ENCODE measurements around the gene ISCU. TPM values are rescaled to one million over a fixed set of nuclear protein-coding genes. Genes with fewer than 3 reads are reported as not detected.

Gene ISCU
- total RNA-seq = 109 and 172 TPM in 2 replicates

DNA sequence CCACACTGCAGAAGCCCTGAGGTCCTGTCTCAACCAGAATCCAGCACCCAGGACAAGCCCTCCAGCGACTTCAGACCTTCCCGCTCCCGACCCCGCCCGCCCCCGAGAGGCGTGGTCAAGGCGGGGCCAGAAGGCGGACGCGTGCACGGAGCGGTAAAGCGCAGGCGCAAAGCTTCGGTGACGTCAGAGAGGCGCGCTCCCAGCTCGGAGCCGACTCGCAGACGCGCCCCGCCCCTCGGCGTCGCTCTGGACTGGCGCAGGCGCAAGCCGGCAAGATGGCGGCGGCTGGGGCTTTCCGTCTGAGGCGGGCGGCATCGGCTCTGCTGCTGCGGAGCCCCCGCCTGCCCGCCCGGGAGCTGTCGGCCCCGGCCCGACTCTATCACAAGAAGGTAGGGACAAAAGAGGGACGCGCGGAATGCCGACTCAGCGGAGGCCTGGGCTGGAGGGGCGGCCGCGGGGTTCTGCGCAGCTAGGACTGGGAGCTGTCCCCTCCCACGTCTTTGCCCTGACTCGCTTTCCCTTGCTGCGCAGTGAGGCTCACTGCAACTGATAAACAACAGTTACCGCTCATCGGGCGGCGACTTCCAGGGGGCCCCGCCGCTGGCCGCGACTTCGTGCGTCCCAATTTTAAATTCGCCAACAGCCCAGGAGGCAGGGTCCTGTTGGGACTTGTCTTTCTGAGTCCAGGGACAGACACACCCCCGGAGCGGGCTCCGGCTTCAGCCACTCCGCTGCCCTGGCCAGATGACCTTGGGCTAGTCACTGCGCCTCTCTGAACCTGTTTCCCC is at the start of gene ISCU:
ISCU (plus strand) TSS at position 249 of the 788 bp plus-strand sequence; CDS start at position 276, 27 bp downstream.

DNA sequence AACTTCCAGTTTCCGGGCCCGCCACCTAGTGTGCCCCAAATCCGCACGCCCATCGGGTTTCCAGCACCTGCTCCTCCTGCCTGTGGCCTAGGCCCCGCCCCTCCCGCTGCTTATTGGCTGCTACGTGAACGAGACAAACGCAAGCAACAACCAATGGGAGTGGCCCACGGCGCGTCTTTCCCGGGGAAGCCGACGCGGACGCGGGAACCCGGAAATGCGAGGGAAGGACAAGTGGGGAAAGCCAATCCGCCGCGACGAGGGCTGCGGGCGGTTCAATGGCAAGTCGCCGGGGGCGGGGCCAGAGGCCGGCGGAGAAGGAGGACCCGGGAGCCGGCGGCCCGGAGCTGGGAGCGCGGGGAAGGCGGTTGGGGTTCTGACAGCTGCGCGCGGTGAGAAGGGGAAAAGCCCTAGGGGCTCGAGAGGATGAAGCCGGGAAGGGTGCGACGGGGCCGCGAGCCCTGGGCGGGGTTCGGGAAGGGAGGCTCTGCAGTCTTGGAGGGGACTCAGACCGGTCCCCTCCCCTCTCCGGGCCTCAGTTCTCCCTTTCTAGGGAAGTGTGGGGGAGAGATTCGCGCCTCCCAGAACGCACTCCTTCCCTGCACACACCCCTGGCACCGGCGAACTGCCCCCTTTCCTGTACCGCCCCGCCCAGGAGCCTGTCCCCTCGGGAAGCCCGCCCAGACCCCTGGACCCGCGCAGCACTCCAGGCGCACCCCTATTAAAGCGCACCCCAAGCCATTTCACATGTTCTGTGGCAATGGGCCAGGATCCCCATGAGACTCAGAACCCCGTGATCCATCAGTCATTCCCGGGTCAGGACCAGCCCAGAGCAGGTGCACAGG is 47.2 kb upstream of the ISCU start, which contains the start of gene FICD:
FICD (plus strand) TSS at position 305 of the 842 bp plus-strand sequence. CDS start 1,696 bp downstream, outside the sequence.

DNA sequence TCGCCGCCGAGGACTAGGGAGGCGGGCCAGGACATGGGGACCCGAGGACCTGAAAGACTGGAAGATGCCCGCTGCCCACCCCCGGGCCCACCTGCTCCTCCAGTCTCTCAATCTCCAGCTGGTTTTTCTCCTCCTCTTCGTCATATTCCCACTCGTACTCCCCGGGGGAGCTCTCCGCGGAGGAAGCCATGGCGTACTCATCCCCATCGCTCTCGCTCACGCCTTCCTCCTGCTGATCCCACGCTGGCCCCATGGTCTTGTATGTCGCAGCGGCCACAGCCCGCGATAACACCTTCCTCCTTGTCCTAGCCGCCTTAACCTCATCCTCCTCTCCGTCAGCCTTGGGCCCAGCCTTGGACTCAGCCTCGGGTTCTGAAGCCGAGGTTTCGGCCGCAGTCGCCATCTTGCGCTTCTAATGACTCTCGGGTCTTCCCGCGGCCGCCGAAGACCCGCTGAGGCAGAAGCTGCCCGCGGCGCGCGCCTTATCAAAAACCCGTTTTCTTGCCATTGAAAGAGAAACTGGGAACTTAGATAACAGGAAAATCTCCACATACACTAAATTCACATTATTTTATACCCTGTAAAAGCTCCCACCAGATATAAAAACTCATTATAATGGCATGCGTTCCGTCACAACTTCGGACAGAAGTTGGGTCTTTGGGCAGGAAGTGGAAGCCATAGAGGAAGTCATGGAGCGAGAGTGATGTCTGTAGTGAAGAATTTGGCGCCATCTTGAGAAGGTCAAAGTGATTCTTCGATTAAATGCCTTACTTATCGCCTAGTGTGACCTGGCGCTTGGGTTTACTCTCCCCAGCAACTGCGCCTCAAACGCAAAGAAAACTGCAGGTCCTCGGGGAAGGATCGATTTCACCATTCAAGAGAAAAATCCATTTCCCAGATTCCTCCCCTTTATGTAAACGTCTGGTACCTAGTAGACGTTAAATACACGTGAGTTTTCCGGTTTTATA is 1.4 kb upstream of the ISCU start, which contains the start of gene SART3:
SART3 (minus strand) TSS at position 422 of the 968 bp plus-strand sequence; CDS start at position 403, 19 bp downstream.

DNA sequence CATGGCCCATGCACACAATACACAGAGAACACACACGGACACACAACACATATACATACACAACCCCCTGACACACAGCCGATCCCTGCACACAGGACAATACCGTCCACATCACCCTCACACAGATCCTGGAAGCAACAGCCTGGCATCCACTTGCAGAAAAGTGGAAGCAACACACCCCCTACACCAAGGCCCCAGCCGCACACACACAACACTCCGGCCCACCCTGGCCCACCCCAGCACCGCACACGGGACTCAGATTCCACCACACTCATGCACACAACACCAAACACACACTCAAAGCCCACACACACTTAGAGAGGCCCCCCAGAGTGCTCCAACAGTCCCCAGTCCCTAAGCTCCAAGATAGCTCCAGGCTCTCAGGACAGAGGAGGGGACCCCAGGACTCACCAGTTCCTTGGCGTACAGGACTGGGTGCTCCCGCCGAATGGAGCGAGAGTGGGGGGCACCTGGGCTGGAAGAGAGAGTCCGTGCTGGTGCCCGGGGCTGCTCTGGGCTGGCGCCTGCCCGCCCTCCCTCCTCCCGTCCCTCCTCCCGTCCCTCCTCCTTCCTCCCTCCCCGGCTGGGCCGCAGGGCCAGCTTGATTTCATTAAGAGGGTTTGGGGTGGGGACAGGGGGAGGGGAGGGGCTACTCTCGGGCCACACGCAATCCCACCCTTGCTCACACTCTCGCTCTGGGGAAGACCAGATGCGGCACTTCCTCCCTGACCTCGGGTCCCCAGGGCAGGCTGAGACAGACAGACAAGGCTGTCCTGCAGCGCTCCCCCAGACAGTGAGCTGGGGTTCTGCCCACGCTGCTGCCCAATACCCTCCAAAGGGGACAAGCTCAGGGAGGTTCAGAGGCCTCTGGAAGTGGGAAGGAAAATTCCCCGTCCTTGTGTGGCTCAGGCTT is 35.4 kb downstream of the ISCU start, which contains the start of gene TMEM119:
TMEM119 (minus strand) TSS at position 526 of the 913 bp plus-strand sequence. CDS start 5,701 bp downstream, outside the sequence.

Other genes with a start within 250 kb of the ISCU start
- gene CMKLR1, start 223.3 kb upstream of the ISCU start, total RNA-seq = under 0.01 TPM in 1 of 2 replicates, not detected in the other
- 15.3 and 16.6 TPM in 2 replicates for gene FICD, start 47.3 kb upstream of the ISCU start, total RNA-seq
- gene SART3, start 1.4 kb upstream of the ISCU start, total RNA-seq = 49.6 and 59.2 TPM in 2 replicates
- 0.58 and 15.8 TPM in 2 replicates for gene TMEM119, start 35.5 kb downstream of the ISCU start, total RNA-seq
- gene SELPLG, start 71.3 kb downstream of the ISCU start, total RNA-seq = 0.85 and 1.3 TPM in 2 replicates
- gene CORO1C, start 168.9 kb downstream of the ISCU start, total RNA-seq = 199 and 426 TPM in 2 replicates